Thymus (tissue), 11 donors: ENCODE results near the gene TRNP1. TPM values are rescaled to one million over a fixed set of nuclear protein-coding genes. Genes with fewer than 3 reads are reported as not detected.
A peak's percentile ranks its signal among the peaks of the same experiment; 100 is the strongest.

Experiments
- DNase-seq, 9 donors: peaks; one replicate each; pipeline ENCODE4 v3.0.0-alpha.2; 2013; ENCODE audit warnings: low spot score in 9 of 9, low read depth in 6 of 9, missing footprints in 1 of 9
- H3K27ac ChIP-seq, 2 donors: one replicate each; pipeline ENCODE4 v1.5.1; 2013; ENCODE audit warnings: control low read depth in 1 of 2, low read depth in 1 of 2, low read length in 1 of 2, mild to moderate bottlenecking in 1 of 2, moderate library complexity in 1 of 2
- H3K27me3 ChIP-seq, 2 donors: one replicate each; pipeline ENCODE4 v1.5.1; 2013; ENCODE audit warnings: low read length in 1 of 2; ENCODE audit not compliant: control insufficient read depth in 2 of 2, insufficient read depth in 1 of 2
- H3K36me3 ChIP-seq, 2 donors: one replicate each; pipeline ENCODE4 v1.5.1; 2013; ENCODE audit warnings: low read length in 1 of 2, mild to moderate bottlenecking in 1 of 2, moderate library complexity in 1 of 2; ENCODE audit not compliant: control insufficient read depth in 2 of 2, insufficient read depth in 2 of 2
- H3K4me1 ChIP-seq, 2 donors: one replicate each; pipeline ENCODE4 v1.5.1; 2013; ENCODE audit warnings: low read length in 2 of 2; ENCODE audit not compliant: control insufficient read depth in 2 of 2, insufficient read depth in 2 of 2
- H3K4me3 ChIP-seq, 2 donors: one replicate each; pipeline ENCODE4 v1.5.1; 2013; ENCODE audit warnings: low read length in 2 of 2, control low read depth in 1 of 2, mild to moderate bottlenecking in 1 of 2
- H3K9me3 ChIP-seq, 2 donors: one replicate each; pipeline ENCODE4 v1.5.1; 2013; ENCODE audit warnings: low read length in 1 of 2, mild to moderate bottlenecking in 1 of 2; ENCODE audit not compliant: control insufficient read depth in 2 of 2, insufficient read depth in 1 of 2
- WGBS: extraction: QIAGEN DNeasy Blood & Tissue Kit; methylation state at CpG from one replicate; pipeline ENCODE4 v1.1.7; 2013; 5-methylcytosine and 5-hydroxymethylcytosine counted together
- polyA plus RNA-seq: library from polyadenylated mRNA; stranded (reverse); fragments of 200-250 nt; gene quantifications from one replicate; pipeline ENCODE4 v1.2.3, GENCODE V29; 2013
- total RNA-seq: library from RNA; stranded (reverse); fragments of 120-200 nt; gene quantifications from one replicate; pipeline ENCODE4 v1.2.4, GENCODE V29; 2013
- donor health status: healthy.

TRNP1 gene
- total and polyA plus RNA-seq, 2 donors, result 2.3 to 11.6 TPM

GRCh38 chr1:26951216-26951615 is 42.3 kb upstream of the TRNP1 start:
- Histone ChIP-seq H3K27me3 (peaks cover under 1 to 2% of the 10 kb centered on the region in 2 donors), H3K4me3 (no peak overlapping the region), H3K4me1 (no peaks in the 10 kb centered on the region), H3K9me3 (no peaks in the 10 kb centered on the region), H3K36me3 (peaks cover 9 to 10% of the 10 kb centered on the region in 2 donors), H3K27ac (no peak overlapping the region)
- WGBS, result 98% methylated on average over 14 of the region's 14 CpGs
- DNase-seq, result no peak

GRCh38 chr1:26951821-26952497 is 41.5 kb upstream of the TRNP1 start:
- Histone ChIP-seq H3K36me3 (peaks cover 4 to 5% of the 10 kb centered on the region in 2 donors), H3K27me3 (peaks cover 2 to 3% of the 10 kb centered on the region in 2 donors), H3K4me1 (no peaks in the 10 kb centered on the region), H3K27ac (no peak overlapping the region), H3K4me3 (no peak overlapping the region), H3K9me3 (no peaks in the 10 kb centered on the region)
- 95% methylated on average over 24 of the region's 24 CpGs for WGBS
- no peak for DNase-seq

- H3K27me3 ChIP-seq, result peaks cover 7 to 15% of the 10 kb centered on the region in 2 donors
- 98% methylated on average over 5 of the region's 5 CpGs for WGBS
- DNase-seq, result no peak
- H3K27ac ChIP-seq, result no peak overlapping the region
- no peaks in the 10 kb centered on the region for H3K4me1 ChIP-seq
- H3K36me3 ChIP-seq, result no peaks in the 10 kb centered on the region
- H3K4me3 ChIP-seq, result no peak overlapping the region
- H3K9me3 ChIP-seq, result no peaks in the 10 kb centered on the region
These were observed 40.1 kb upstream of the TRNP1 start for GRCh38 chr1:26953374-26953773.

DNA sequence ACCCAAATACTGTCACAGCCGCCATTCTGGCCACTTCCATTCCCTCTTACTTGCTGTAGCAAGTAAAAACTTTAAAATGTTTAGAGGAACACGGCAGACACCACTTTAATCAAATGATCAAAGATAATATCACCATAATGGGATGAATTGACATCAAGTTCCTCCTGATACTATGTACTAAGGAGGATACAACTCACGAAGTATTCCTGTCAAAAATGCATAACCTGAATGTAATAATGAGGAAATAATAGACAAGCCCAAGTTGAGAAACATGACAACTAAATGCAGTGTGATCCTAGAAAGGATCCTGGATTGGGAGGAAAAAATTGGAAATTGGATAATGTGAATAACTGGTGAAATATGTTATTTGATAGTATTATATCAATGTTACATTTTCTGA is 37.2 kb upstream of the TRNP1 start:
- WGBS, result 96% methylated on average over 3 of the region's 3 CpGs
- no peaks in the 10 kb centered on the region for H3K36me3 ChIP-seq
- DNase-seq, result no peak
- peaks cover 0 to 10% of the 10 kb centered on the region in 2 donors for H3K9me3 ChIP-seq
- H3K27ac ChIP-seq, result no peak overlapping the region
- H3K4me3 ChIP-seq, result no peak overlapping the region
- peaks cover 7 to 8% of the 10 kb centered on the region in 2 donors for H3K4me1 ChIP-seq
- H3K27me3 ChIP-seq, result peaks cover 27 to 44% of the 10 kb centered on the region in 2 donors

DNA sequence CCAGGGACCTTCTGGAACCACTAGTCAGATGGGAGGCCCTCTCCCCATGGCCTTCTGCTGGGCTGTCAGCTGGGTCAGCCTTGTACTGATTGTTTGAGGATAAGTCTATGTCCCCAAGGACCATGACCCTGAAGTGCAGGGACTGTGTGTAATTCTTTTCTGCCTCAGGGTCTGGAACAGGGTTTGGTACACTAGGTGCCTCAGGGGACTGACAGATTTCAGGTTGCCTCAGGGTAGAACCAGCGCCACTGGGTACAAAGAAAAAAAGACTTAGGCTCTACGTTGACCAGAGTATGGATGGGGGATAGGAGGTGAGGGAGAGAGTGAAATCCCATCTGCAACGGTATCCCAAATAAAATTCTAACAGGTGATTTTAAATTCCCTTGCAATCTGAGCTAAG is 36.2 kb upstream of the TRNP1 start:
- peaks cover 33 to 54% of the 10 kb centered on the region in 2 donors for H3K27me3 ChIP-seq
- WGBS, result 94% methylated on average over 3 of the region's 3 CpGs
- DNase-seq, result no peak
- no peak overlapping the region for H3K27ac ChIP-seq
- peaks cover 0 to 10% of the 10 kb centered on the region in 2 donors for H3K9me3 ChIP-seq
- H3K4me1 ChIP-seq, result peaks cover 7 to 8% of the 10 kb centered on the region in 2 donors
- H3K36me3 ChIP-seq, result no peaks in the 10 kb centered on the region
- no peak overlapping the region for H3K4me3 ChIP-seq

DNA sequence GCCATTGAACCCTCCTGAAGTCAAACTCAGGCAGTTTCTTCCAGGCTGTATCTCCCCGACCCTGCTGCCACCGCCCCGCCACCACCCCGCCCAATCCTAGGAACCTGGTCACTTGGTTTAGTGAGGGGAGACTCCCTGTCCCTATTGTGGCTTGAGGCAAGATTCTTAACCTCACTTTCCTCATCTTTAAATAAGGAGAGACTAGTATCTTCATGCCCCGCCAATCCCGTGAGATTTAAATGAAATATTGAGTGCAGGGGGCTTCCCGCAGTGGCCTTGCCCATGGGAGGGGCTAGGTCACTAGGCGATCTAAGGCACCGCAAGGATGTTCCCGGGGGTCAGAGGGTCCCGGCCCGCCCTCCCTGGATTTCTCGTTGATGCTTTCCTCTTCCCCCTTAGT is 34.2 kb upstream of the TRNP1 start:
- Histone ChIP-seq H3K27ac (no peak overlapping the region), H3K9me3 (peaks cover 0 to 10% of the 10 kb centered on the region in 2 donors), H3K36me3 (no peaks in the 10 kb centered on the region), H3K27me3 (peaks cover 33 to 64% of the 10 kb centered on the region in 2 donors), H3K4me1 (peaks cover 7 to 8% of the 10 kb centered on the region in 2 donors), H3K4me3 (peak overlapping the region in 1 of 2 donors; percentile 35)
- 29% methylated on average over 13 of the region's 13 CpGs for WGBS
- DNase-seq, result no peak

DNA sequence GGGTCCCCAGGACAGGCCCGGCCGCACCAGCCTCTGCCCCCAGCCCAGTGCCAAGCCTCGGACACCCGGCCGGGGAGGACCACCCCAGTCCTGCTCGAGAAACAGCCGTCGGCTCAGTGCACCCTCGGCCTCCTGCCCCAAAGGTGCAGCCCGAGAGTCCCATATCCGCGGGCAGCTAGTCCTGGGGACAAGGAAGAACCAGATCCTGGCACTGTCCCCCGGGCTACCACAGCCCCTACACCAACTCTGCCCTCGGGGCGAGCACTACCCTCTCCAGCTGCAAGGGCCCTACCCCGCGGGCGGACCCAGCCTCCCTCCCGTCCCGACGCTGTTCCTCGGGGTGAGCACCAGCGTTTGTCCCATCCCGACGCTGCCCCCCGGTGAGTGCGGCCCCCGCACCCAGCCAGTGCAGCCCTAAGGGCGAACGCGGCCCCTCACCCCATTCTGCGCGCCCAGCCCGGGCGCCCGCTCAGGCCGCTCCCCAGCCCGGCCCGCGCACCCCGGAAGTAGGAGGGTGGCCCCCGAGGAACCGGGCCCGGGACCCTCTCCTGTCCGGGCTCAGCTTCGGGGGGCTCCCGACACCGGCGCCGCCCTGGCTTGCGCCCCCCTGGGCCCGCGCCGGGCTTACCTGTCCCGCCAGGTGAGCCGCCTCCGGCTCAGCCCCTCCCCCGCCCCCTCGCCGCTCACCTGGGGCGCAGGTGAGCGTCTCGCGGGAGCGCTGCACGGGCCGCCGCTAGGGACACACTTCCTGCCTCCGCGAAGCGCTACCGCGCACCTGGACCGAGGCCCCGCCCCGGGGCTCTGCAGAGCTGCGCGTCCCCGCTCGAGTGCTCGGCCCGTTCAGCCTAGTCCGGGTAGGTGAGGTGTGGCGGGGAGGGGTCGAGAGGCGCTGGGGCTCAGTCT is 33.5 kb upstream of the TRNP1 start, which contains the start of gene KDF1:
Gene KDF1 (minus strand): TSS at position 747 of the 903 bp plus-strand sequence. CDS start 8,088 bp downstream, outside the sequence.
- H3K4me3 ChIP-seq, result peak within 1 kb of the TSS; percentile 35 to 50
- peaks cover 7 to 8% of the 10 kb centered on the region in 2 donors for H3K4me1 ChIP-seq
- H3K36me3 ChIP-seq, result no peaks in the 10 kb centered on the region
- H3K9me3 ChIP-seq, result peaks cover 0 to 10% of the 10 kb centered on the region in 2 donors
- 2% methylated on average over 86 of the region's 86 CpGs for WGBS
- H3K27ac ChIP-seq, result no peak within 1 kb of the TSS
- peak in 6 of 9 donors; percentile 9 to 51 (median 22) for DNase-seq
- H3K27me3 ChIP-seq, result peaks cover 33 to 64% of the 10 kb centered on the region in 2 donors

GRCh38 chr1:26960625-26960966 is 32.9 kb upstream of the TRNP1 start:
- Histone ChIP-seq H3K4me3 (peak overlapping the region; percentile 20 to 50), H3K9me3 (peaks cover 0 to 10% of the 10 kb centered on the region in 2 donors), H3K27me3 (peaks cover 33 to 64% of the 10 kb centered on the region in 2 donors), H3K4me1 (peaks cover 7 to 8% of the 10 kb centered on the region in 2 donors), H3K27ac (no peak overlapping the region), H3K36me3 (no peaks in the 10 kb centered on the region)
- 47% methylated on average over 3 of the region's 3 CpGs for WGBS
- no peak for DNase-seq

DNA sequence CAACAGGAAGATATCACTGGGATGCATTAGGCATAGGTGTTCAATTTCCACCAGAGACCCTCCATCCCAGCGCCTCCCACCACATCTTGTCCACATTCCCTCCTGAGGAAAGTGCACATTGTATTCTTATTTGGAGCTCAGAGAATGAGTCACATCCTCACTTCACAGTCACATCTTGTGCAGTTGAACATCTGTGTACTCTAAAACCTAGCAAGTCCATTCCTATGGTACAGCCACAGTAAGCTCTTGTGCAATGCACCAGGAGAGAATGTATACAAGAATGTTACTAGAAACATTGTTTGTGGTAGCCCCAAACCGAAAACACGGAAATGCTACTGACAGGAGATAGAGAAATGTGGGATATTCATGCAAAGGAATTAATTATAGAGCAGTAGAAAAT is 31.7 kb upstream of the TRNP1 start:
- no peaks in the 10 kb centered on the region for H3K36me3 ChIP-seq
- no peak overlapping the region for H3K4me3 ChIP-seq
- WGBS, result 85% methylated on average over 3 of the region's 3 CpGs
- no peak for DNase-seq
- peaks cover 31 to 67% of the 10 kb centered on the region in 2 donors for H3K27me3 ChIP-seq
- no peak overlapping the region for H3K27ac ChIP-seq
- peaks cover 0 to 10% of the 10 kb centered on the region in 2 donors for H3K9me3 ChIP-seq
- peaks cover 7 to 8% of the 10 kb centered on the region in 2 donors for H3K4me1 ChIP-seq
